GM19455 (cell line): Measurements from ENCODE around the gene FXYD6.
"Not testable (repeated sequence)": the region's sequence is repeated elsewhere in the genome, so short reads cannot be mapped to it uniquely, and the experiment has no call there.

Experiments
- ATAC-seq: cut with Tn5 transposase; IDR thresholded peaks from one replicate; pipeline ENCODE4 v1.9.1; 2021; ENCODE audit not compliant: unreplicated experiment

The FXYD6 gene, protein sequence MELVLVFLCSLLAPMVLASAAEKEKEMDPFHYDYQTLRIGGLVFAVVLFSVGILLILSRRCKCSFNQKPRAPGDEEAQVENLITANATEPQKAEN

DNA sequence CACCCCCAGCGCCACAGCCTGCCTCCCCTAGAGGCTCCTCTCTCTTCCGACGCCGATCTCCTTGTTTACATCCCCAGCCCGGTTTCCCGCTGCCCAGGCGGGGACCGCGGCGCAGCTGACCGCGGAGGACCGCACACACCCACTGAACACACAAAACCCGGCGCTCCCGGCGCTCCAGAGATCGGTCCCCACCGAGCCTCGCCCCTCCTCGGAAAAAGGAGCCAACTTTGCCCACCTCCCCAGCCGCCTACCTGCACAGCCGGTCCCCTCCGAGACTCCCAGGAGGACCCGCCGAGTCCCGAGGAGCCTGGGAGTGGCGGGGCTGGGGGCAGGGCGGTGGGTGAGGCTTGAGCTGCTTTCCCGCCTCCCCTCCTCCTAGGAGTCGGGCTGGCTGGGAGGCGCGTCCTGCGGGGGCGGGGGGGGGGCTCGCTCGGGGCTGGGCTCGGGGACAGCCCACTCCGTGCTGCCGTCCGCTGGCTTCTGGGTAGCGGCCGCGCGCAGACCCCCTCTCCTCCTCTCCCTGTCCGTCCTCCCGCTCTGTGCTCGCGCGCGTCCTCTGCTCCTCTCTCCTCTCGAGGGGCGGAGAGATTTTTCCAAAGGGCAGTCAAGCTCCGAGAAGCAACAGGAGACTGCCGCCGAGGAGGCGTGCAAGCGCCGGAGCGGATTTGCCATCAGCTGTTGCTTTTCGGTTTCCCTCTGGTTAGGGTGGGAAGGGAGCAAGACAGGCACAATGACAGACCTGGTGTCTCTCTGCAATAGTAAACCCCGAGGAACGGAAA lies at the start of gene FXYD6:
TSS of gene FXYD6 (minus strand) at position 318 of the 779 bp plus-strand sequence. CDS start 33,882 bp downstream, outside the sequence.
- no peak for ATAC-seq

DNA sequence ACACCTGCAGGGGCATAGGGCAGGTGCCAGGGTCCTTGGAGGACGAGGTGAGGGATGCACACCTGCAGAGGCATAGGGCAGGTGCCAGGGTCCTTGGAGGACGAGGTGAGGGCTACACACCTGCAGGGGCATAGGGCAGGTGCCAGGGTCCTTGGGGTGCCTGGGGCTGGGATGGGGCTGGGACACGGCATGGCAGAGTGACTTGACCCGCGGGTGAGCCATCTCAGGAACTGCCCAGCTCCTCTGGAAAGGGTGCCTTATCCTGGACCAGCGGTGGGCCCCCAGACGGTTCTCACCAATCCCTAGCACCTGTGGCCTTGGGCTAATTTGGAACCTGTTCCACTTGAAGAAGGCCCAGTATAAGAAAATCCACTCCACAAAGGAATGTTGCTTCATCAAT lies 49.7 kb upstream of the FXYD6 start:
- ATAC-seq = not testable (repeated sequence)

DNA sequence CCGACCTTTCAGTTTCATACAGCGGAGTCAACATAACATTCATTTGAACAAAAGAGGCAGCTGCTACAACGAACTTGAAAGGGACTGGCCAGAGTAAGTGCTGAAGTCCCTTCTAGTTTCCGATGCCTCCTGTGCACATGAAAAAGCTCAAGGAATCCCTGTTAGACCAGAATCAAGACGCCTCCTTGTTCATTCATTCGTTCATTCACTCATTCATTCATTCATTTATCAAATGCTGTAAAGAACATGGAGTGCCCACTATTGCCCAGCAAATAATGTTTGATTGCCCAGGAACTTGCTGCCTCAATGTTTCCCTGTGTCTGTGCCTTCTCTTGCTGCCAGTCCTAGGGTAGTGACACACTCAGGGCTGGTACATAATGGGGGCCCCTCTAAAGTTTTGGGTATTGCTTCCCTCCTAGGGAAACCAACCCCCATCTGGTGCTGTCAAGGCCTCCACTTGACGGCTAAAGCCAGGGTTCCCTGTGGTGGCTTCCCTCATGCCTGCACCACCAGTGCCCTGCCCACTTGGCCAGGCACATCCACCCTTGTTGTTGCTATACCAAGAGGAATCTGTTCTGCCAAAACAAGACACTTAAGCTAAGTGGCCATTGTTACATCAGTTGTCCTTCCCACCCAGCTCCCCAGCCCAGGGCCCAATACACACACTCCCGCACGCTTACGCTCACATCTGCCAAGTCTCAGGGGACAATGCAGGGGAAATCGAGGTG lies 48.9 kb upstream of the FXYD6 start:
- no peak for ATAC-seq

DNA sequence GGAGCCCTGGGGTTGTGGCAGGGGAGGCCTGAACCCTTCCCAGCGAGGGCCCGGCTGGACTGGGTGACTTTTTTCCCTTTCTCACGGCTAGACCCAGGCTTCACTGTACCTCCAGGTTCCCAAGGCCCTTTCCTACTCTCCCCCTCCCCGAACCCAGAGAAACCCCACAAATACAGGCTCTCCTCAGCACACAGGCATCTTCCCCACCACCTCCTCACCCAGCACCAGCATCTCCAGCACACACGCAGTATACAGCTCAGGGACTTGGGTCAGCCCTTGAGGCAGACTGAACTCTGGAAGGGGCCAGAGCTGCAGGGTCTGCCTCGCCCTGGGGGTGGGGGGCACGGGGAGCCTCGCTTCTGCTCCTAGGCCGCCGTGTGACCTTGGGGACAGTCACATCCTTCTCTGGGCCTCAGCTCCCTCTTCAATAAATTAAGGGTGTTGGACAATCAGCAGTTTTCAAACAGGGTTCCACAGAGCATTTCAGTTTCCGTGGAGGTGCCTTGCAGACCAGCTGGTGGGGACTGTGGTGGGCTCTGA lies 48.2 kb upstream of the FXYD6 start:
- ATAC-seq = no peak

DNA sequence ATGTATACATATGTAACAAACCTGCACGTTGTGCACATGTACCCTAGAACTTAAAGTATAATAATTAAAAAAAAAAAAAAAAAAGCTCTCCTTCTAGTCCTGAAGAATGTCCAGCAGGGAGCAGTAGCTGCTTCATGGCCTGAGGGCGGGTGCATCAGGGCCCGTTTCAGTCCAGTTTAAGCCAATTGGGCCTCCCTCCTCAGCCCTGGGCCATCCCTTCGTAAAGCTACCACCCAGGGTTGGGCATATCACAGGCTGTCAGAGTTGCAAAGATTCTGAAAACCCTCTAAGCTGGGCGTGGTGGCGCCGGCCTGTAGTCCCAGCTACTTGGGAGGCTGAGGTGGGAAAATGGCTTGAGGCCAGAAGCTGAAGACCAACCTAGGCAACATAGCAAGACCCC lies 47.3 kb upstream of the FXYD6 start:
- ATAC-seq = no peak

DNA sequence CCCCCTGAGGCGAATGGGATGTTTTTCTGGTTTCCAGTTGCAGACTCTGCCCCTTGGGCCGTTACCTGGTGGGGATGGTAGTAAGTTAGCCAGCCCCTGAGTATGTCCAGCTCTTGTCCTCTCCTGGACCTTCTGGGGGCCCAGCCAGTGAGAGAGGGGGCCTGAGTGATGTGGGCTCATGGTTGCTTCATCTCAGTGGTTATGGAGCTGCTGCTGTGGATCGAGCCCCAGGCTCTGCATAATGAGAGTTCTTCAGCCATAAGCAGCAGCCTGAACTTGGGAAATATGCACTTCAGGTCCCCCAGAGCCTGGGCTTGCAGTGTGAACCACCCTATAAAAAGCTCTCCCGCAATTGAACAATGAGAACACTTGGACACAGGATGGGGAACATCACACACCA lies 46.8 kb upstream of the FXYD6 start:
- no peak for ATAC-seq

DNA sequence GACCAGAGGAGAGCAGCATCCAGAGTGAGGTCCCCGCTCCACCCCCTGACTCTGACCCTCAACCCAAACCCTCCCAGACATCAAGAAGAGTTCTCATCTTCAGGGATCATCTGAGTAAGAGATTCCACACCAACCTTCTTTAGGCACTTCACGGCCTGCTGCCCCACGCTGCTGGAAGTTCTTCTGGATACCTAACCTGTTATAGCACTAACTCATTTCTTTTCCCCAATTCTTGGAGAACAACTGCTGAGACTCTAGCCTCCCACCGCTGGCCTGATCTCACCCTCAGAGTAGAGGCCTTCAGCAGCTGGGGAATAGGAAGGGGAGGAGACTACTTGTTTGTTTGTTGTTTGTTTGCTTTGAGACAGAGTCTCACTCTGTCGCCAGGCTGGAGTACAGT lies 45.4 kb upstream of the FXYD6 start:
- ATAC-seq = no peak

DNA sequence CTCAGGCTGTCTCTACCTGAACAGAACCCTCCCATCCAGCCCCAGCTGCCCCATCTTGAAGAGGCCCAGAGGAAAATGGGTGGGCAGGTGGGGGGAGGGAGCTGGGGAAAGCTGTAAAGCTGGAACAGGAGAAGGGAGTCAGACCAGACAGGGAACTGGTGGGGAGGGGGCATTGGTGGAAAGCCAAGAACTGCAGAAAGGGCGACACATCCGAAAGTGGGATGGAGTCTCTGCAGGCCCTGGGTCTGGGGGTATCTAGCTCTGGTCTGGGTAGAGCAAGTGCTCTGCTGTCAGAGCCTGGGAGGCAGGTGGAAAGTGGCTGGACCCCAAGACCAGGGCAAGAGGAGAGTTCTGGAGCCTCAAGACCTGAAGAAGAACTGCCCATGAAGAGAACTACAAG lies 45.0 kb upstream of the FXYD6 start:
- ATAC-seq = no peak

DNA sequence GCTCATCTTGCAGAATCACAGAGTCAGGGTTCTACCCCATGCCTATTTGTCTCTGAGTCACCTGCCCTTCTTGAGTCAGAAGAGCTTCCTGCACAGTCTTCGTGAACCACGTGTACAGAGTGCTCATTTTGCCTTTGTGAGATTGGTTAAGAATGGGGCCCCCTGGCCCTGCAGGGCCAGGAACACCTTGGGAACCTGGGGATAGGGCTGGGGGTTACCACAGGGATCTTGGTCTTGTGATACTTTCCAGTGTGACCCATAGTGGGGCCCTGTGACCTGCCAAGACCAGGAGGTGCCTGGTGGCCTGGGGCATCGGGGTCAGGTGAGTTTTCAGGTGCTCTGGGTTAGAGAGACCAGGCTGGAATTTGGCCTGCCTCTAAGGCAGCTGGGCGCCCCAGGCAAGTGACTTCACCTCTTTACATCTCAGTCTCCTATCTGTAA lies 43.3 kb upstream of the FXYD6 start:
- ATAC-seq = no peak

DNA sequence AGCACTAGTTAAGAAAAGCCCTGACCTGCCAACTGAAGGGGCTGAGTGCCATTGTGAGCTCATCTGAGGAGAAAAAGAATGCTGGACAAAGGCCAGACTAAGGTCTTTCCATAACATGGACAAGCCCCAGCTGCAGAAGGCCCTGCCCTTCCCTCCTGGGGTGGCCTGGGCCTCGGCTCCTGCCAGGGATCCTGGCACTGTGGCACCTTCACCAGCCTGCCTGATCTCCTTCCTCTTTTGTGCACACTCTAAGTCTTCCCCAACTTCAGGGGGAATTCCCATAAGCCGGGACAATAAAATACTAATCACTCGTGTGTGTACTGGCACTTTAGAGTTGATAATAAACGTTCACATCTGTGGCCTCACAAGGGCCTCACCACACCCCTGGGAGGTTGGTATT lies 42.9 kb upstream of the FXYD6 start:
- ATAC-seq = no peak

DNA sequence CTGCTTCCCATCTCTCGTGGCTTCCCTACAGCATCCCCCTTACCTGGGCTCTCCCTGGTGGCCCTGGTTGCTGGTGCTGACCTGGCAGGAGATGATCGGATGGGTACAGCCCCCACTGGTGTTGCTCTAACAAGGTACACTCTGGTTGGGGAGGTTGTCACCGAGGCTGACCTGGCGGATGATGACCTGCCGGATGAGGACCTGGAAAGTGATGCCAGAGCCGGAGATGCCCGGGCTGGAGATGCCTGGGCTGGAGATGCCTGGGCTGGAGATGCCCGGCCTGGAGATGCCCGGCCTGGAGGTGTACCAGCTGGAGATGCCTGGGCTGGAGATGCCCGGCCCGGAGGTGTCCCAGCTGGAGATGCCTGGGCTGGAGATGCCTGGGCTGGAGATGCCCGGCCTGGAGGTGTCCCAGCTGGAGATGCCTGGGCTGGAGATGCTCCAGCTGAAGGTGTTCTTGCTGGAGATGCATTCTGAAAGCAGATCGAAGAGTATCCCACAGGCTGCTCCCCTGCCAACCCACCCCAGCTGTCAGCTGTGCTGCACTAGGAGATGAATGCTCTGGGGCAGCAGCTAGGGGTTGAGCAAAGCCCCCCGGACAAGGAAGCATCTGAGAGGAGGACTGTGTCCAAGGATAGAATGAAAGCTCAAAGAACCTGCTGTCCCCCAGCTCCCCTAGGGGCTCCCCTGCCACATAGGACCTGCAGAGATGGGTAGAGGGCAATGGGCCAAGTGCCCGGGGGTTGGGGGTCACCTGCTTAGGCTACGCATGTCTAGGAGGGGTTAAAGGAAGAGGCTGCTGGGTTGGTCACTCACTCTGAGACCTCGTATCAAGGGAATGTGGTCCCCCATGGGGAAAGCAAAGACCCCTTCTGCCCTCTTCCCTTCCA lies 42.2 kb upstream of the FXYD6 start:
- no peak for ATAC-seq

DNA sequence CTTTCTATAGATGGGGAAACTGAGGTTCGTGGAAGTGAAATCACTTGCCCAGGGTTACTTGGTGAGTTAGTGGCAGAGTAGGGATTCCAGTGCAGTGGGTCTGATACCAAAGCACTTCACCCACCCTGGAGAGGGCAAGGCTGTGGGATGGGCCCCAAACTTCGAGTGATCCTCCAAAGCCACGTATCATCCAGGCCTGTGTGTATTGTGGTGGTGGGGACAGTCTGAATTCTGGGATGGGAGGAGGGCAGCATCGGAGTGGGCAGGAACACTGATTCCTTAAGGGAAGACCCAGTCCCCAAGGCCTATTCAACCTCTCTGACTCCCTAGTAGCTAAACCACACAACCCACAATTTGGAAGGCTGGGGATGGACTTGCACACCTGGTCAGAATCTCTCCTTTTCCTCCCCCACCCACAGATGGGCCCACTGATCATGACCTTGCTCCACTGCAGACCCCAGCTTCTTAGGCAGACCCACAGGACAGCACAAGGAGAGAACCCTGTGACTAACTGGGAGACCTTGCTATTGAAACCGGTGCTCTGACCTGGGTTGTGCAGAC lies 41.2 kb upstream of the FXYD6 start:
- ATAC-seq = no peak

DNA sequence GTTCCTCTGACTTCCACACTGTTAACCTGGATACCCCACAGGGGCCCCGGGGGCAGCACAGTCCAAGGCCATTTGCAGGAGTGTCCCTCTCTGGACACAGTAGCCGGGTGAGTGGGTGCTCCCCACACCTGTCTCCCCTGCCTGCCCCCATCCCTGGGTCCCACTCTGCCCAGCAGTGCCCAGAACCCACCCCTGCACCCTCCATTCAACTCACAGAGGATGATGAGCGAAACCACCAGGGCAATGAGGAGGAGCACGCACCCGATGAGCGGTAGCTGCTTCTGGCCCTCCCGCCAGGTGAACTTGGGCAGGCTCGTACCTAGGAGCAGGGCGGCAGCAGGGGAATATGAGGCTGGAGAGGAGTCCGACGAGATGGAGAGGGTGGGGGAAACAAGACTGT lies 40.5 kb upstream of the FXYD6 start:
- no peak for ATAC-seq

DNA sequence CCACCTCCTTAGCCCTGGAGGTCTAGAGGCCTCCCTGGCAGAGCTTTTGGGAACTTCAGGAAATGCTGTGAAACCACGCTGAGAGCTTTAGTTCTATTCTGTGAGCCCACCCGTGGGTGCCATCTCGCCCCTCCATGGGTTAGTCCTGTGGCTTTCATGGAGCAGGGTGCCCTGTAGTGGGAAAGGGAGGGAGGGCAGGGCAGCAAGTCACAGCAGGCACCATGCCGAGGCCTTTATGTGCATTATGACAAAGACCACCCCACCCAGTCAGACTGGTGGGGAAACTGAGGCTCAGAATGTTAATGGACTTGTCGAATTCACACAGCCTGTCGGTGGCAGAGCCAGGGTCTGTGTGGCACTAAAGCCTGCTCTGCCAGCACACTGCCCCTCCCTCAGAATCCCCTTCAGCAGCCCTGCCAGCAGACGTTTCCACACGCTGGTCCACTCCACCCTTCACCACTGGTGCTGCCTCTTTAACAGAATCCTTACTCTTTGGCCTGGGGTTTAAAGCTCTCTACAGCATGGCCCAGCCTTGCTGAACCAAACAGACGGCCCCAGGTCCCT lies 39.3 kb upstream of the FXYD6 start:
- no peak for ATAC-seq

DNA sequence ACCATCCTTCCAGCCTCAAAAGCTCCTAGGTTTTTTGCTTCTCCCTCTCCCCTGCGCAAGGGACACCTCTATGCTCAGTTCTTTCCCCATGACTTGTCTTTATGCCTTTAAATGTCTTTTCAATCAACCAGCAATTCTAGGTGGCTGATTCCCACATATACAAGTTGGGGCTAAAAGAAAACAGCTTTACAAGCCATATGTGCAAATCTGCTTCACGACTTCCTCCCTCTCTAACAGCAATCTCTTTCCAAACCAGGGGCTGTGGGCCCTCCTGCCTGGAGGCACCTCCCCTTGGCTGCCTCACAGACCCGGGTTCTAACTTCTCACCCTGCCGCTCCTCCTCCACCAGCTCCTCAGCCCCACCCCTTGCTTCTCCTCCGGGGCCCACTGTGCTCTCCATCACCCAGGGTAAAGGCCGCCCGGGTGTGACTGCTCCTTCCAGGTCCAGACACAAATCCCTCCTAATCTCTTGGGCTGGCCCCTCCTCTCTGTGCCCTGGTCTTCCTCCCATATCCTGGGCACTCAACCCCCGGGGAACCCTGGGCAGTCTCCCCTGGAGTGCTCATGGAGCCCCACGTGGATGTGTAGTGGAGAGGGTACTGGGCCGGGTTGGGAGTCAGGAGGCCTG lies 38.6 kb upstream of the FXYD6 start:
- no peak for ATAC-seq

DNA sequence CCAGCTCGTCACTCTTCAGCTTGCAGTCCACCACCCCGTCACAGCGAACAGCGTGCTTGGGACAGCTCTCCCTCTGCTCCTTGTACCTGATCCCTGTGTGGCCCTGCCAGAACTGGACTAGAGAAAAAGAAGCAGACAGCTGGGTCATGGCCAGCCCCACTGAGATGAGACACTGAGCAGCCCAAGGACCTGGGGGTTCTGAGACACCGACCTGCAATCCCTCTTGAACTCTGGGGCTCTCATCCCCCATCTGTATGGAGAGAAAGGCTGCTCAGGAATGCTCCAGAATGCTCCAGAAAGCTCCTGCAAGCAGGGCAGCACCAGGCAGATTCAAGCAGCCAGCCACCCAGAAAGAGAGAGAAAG lies 37.9 kb upstream of the FXYD6 start:
- no peak for ATAC-seq

DNA sequence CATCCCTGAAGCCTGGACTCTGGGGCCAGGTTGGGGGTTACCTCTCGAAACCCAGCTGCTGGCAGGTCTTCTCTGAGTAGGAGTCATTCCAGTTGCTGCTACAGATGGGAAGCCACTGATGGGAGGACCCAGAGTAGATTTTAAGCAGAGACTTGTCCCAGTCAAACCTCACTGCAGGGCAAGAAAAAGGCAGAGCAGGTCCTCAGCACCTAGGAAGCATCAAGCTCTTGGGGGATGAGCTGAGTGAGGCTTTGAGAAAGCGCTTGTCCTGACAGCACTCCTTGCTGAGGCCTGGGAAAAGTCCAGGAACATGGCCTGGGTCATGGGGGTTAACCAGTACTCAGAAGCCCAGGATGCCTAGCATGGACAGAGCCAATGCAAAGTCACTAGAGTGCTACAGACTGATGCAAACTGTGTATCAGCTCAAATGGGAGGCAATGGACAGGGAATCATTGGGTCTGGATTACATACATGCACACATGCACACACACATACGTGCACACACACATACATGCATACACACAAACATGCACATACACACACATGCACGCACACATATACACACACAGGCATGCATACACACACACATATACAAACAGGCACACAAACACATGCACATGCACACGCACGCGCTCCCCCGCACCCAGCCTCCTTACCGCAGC lies 37.4 kb upstream of the FXYD6 start:
- ATAC-seq = no peak

DNA sequence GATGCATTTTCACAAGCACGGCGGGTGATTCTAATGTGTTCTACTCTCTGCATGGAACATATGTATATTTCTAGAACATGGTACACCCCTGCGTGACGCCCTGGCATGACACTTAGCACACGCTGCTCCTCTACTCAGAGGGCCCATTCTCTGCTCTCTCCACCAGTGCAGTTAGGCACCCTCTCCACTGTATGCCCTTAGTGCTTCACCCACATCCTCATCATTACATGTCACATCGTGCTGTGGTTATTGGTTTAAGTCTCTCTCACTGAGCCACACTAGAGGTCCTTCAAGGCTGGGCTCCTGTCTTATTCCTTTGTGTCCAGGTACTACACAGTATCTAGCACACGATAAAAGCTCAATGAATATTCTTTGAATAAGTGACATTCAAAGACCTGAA lies 36.0 kb upstream of the FXYD6 start:
- ATAC-seq = no peak

DNA sequence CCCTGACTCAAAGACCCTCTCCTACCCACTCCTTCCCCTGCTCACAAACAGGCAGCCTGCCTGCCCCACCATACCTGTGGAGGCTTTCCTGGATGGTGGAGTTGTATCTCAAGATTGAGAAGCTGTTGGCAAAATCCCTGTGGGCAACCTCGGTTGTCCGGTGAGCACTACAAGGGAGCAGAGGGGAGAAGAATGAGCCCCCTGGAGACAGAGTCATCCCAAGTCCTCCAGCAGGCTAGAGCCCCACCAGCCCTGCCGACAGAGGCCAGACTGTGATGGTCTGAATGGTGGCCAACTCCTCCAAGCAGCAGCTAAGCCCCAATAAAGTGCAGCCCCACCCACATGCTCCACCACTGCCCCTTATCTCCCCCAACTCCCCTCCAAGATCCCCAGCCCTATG lies 35.2 kb upstream of the FXYD6 start:
- no peak for ATAC-seq
